Stimulated activated CD4-positive, alpha-beta T cell treated with anti-CD3 and anti-CD28 coated beads, TNF-alpha, amount 100 ng/mL, for 4 hours (primary cell): ENCODE measurements around the gene TMEM106C.

Source experiments
- DNase-seq, 3 experiments: peaks; one replicate each; pipeline ENCODE4 v3.0.0-alpha.2; 2020; ENCODE audit warnings: low read depth in 3 of 3

The TMEM106C gene

GRCh38 chr12:47963340-47964040 is at the start of gene TMEM106C:
Gene TMEM106C, plus strand, starts transcription at chr12:47963596. Its CDS starts 641 bp downstream, at chr12:47964237.
- peak; percentile 80 to 87 (median 82) for DNase-seq

GRCh38 chr12:47920913-47921312 is 42.5 kb upstream of the TMEM106C start:
- DNase-seq: no peak

- DNase-seq: no peak
These were observed 41.5 kb upstream of the TMEM106C start for GRCh38 chr12:47921907-47922306.

- DNase-seq: no peak
These were observed 36.0 kb upstream of the TMEM106C start for GRCh38 chr12:47927346-47927745.

- DNase-seq: no peak
These were observed 32.8 kb upstream of the TMEM106C start for GRCh38 chr12:47930634-47931033.

- DNase-seq: no peak
These were observed 32.2 kb upstream of the TMEM106C start for GRCh38 chr12:47931187-47931586.

GRCh38 chr12:47935184-47935583 is 28.2 kb upstream of the TMEM106C start:
- DNase-seq: no peak

- no peak for DNase-seq
These were observed 25.3 kb upstream of the TMEM106C start for GRCh38 chr12:47938093-47938492.

GRCh38 chr12:47938594-47938993 is 24.8 kb upstream of the TMEM106C start:
- no peak for DNase-seq

GRCh38 chr12:47939009-47939601 is 24.3 kb upstream of the TMEM106C start:
- no peak for DNase-seq

- DNase-seq: no peak
These were observed 22.5 kb upstream of the TMEM106C start for GRCh38 chr12:47940773-47941474.

- DNase-seq: no peak
These were observed 22.0 kb upstream of the TMEM106C start for GRCh38 chr12:47941475-47941780.

- peak in 1 of 3 experiments; percentile 17 for DNase-seq
These were observed 21.4 kb upstream of the TMEM106C start for GRCh38 chr12:47941871-47942613.

GRCh38 chr12:47942614-47943225 is 20.7 kb upstream of the TMEM106C start:
- no peak for DNase-seq

- DNase-seq: no peak
These were observed 19.6 kb upstream of the TMEM106C start for GRCh38 chr12:47943623-47944340.

GRCh38 chr12:47944685-47945340 is 18.6 kb upstream of the TMEM106C start:
- no peak for DNase-seq

- no peak for DNase-seq
These were observed 18.1 kb upstream of the TMEM106C start for GRCh38 chr12:47945341-47945728.

- no peak for DNase-seq
These were observed 16.7 kb upstream of the TMEM106C start for GRCh38 chr12:47946413-47947323.

- no peak for DNase-seq
These were observed 16.1 kb upstream of the TMEM106C start for GRCh38 chr12:47947341-47947740.
